ENCODE data around the gene CPNE4. TPM values are rescaled to one million over a fixed set of nuclear protein-coding genes. Genes with fewer than 3 reads are reported as not detected.

The CPNE4 gene
- total and polyA plus RNA-seq, 9 of the 15 experiments (the other 6 are each of a cell fraction or from before 2014, with no cell fraction given) = not detected

DNA sequence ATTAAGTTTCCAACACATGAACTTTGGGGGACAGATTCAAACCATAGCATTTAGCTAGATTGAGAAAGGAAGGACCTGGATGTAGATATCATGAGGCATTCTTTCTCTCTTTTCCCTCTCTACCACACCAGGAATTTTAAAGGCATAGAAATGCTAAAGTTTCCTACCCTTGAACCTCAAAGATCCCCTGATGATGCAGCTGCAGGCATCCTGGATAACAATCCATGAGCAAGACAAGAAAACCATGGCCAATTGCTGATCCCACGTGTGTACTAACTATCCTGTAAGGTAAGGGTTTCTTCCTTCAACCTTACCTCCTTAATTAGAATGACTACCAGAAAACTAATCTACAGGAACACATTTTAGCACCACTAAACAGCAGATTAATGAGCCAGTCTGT, 36.8 kb downstream of the CPNE4 start:
- CTCF ChIA-PET (ENCODE audit: low intra/inter-chr PET ratio) = no interaction called here

More for the DNA sequence above, 36.8 kb downstream of the CPNE4 start:
- TF ChIP-seq KAT2B (IDR thresholded peaks at IDR 0.05; ENCODE audit: low read depth, low read length) (no peak), SP1 (CRISPR knock-in tag; IDR thresholded peaks at IDR 0.05) (no peak), EHMT2 (IDR thresholded peaks at IDR 0.05) (no peak), BRF1 (IDR thresholded peaks at IDR 0.05; ENCODE audit: borderline replicate concordance, extremely low read depth, insufficient read length) (no peak)
- TF ChIP-seq, protein P1, sequence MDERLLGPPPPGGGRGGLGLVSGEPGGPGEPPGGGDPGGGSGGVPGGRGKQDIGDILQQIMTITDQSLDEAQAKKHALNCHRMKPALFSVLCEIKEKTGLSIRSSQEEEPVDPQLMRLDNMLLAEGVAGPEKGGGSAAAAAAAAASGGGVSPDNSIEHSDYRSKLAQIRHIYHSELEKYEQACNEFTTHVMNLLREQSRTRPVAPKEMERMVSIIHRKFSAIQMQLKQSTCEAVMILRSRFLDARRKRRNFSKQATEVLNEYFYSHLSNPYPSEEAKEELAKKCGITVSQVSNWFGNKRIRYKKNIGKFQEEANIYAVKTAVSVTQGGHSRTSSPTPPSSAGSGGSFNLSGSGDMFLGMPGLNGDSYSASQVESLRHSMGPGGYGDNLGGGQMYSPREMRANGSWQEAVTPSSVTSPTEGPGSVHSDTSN (CRISPR knock-in tag; IDR thresholded peaks at IDR 0.05; ENCODE audit: low read depth) = no peak
- TF ChIP-seq, protein P1 (tag; conservative IDR thresholded peaks at IDR 0.05; ENCODE audit: low read depth) = no peak
- no peaks in the 10 kb centered on the region for H3K79me2 ChIP-seq (ENCODE audit: control insufficient read depth, insufficient read depth, low read length)
- in situ Hi-C loops (cut with MboI) = no loop called here
- no peak overlapping the region for H2AFZ ChIP-seq (ENCODE audit: low read depth, low read length)
- no peak overlapping the region for H3K9ac ChIP-seq (ENCODE audit: insufficient read depth in 1 of 2, low read depth in 2 of 2, low read length in 2 of 2)
- DNase-seq (ENCODE audit: extremely low read depth in 1 of 4, low spot score in 3 of 4) (no peak), ATAC-seq (no peak), FAIRE-seq (no peak)
- H3K27ac ChIP-seq (ENCODE audit: extremely low read depth, low read depth, low read length) = no peak overlapping the region
- no TSS peak for BruUV-seq (replicated peaks)
- no peaks in the 10 kb centered on the region for H3K4me1 ChIP-seq (replicated peaks in 1 of 2; ENCODE audit: control insufficient read depth in 2 of 2, insufficient read depth in 2 of 2, low read length in 2 of 2)
- intact Hi-C loops (cut with micrococcal nuclease) = no loop called here
- no peaks in the 10 kb centered on the region for H3K36me3 ChIP-seq (ENCODE audit: control insufficient read depth, insufficient read depth, low read length)
- H3K9me1 ChIP-seq (ENCODE audit: control insufficient read depth, insufficient read depth, low read length) = no peaks in the 10 kb centered on the region
- no peaks in the 10 kb centered on the region for H3K27me3 ChIP-seq (ENCODE audit: control insufficient read depth in 2 of 2, insufficient read depth in 2 of 2, low read length in 2 of 2)
- no peaks in the 10 kb centered on the region for H4K20me1 ChIP-seq (replicated peaks; ENCODE audit: control insufficient read depth, insufficient read depth, low read length)
- 0% methylated on average over 1 of the region's 1 CpG for WGBS (ENCODE audit: insufficient coverage, low coverage, missing lambda C conversion rate)
- POLR2A ChIA-PET = no interaction called here
- H3K4me3 ChIP-seq = no peak overlapping the region
- H3K9me3 ChIP-seq (replicated peaks; ENCODE audit: control insufficient read depth, insufficient read depth, low read depth, low read length) = no peaks in the 10 kb centered on the region
- H3K4me2 ChIP-seq (ENCODE audit: insufficient read depth, low read length) = no peak overlapping the region

Measured in K562 (cell line).